ENCODE measurements around the gene USP15. TPM values are rescaled to one million over a fixed set of nuclear protein-coding genes. Genes with fewer than 3 reads are reported as not detected.

Gene USP15
- total RNA-seq, 3 donors from 2014 or later (not counting 1 experiment from before 2014, with no cell fraction given): 188 to 251 (median 197) TPM

GRCh38 chr12:62214846-62215245, 45.4 kb upstream of the USP15 start:
- DNase-seq: no peak
- H3K36me3 ChIP-seq (ENCODE audit: control insufficient read depth, insufficient read depth, low read length): no peaks in the 10 kb centered on the region
- H3K4me1 ChIP-seq (ENCODE audit: control insufficient read depth, insufficient read depth, low read length): no peaks in the 10 kb centered on the region
- Mint-ChIP-seq H3K9me3 (no peaks in the 10 kb centered on the region), H3K36me3 (no peaks in the 10 kb centered on the region), H3K27ac (no peak overlapping the region), H3K27me3 (ENCODE audit: low read depth in 2 of 2) (peaks cover 3 to 13% of the 10 kb centered on the region in 2 donors), H3K4me1 (peaks cover 9 to 15% of the 10 kb centered on the region in 2 donors), H3K4me3 (no peak overlapping the region)
- intact Hi-C loops (cut with micrococcal nuclease): no loop called here
- no peaks in the 10 kb centered on the region for H3K9me3 ChIP-seq (ENCODE audit: control insufficient read depth, insufficient read depth, low read length)
- no peak overlapping the region for H3K4me3 ChIP-seq (ENCODE audit: low read length)
- no peak for TF ChIP-seq CTCF (IDR thresholded peaks at IDR 0.05)
- peak in 1 of 3 donors; percentile 46 for ATAC-seq
- H3K27me3 ChIP-seq (ENCODE audit: control insufficient read depth, insufficient read depth, low read length): no peaks in the 10 kb centered on the region
- no peak overlapping the region for H3K27ac ChIP-seq (ENCODE audit: low read length)

- H3K4me1 Mint-ChIP-seq: peaks cover 4 to 11% of the 10 kb centered on the region in 2 donors
- WGBS (ENCODE audit: insufficient coverage): no CpG with 5 or more reads among the region's 2 CpGs
- H3K36me3 Mint-ChIP-seq: no peaks in the 10 kb centered on the region
- no peak overlapping the region for H3K27ac Mint-ChIP-seq
- Histone ChIP-seq H3K4me3 (ENCODE audit: low read length) (no peak overlapping the region), H3K36me3 (ENCODE audit: control insufficient read depth, insufficient read depth, low read length) (no peaks in the 10 kb centered on the region), H3K9me3 (ENCODE audit: control insufficient read depth, insufficient read depth, low read length) (no peaks in the 10 kb centered on the region), H3K4me1 (ENCODE audit: control insufficient read depth, insufficient read depth, low read length) (no peaks in the 10 kb centered on the region), H3K27me3 (ENCODE audit: control insufficient read depth, insufficient read depth, low read length) (no peaks in the 10 kb centered on the region), H3K27ac (ENCODE audit: low read length) (no peak overlapping the region)
- H3K27me3 Mint-ChIP-seq (ENCODE audit: low read depth in 2 of 2): peaks cover under 1 to 10% of the 10 kb centered on the region in 2 donors
- intact Hi-C loops (cut with micrococcal nuclease): no loop called here
- TF ChIP-seq CTCF (IDR thresholded peaks at IDR 0.05): no peak
- no peaks in the 10 kb centered on the region for H3K9me3 Mint-ChIP-seq
- DNase-seq: no peak
- H3K4me3 Mint-ChIP-seq: no peak overlapping the region
- ATAC-seq: no peak
These were observed 44.7 kb upstream of the USP15 start for GRCh38 chr12:62215506-62215905.

GRCh38 chr12:62217466-62218194, 42.6 kb upstream of the USP15 start:
- no peaks in the 10 kb centered on the region for H3K9me3 ChIP-seq (ENCODE audit: control insufficient read depth, insufficient read depth, low read length)
- no peak overlapping the region for H3K27ac Mint-ChIP-seq
- no peak for TF ChIP-seq CTCF (IDR thresholded peaks at IDR 0.05)
- H3K27me3 ChIP-seq (ENCODE audit: control insufficient read depth, insufficient read depth, low read length): no peaks in the 10 kb centered on the region
- peaks cover 0 to 7% of the 10 kb centered on the region in 2 donors for H3K27me3 Mint-ChIP-seq (ENCODE audit: low read depth in 2 of 2)
- H3K9me3 Mint-ChIP-seq: no peaks in the 10 kb centered on the region
- no peak for DNase-seq
- H3K4me1 ChIP-seq (ENCODE audit: control insufficient read depth, insufficient read depth, low read length): no peaks in the 10 kb centered on the region
- WGBS (ENCODE audit: insufficient coverage): 92% methylated on average over 5 of the region's 6 CpGs
- no peak overlapping the region for H3K4me3 ChIP-seq (ENCODE audit: low read length)
- no peak overlapping the region for H3K4me3 Mint-ChIP-seq
- peaks cover 3 to 9% of the 10 kb centered on the region in 2 donors for H3K4me1 Mint-ChIP-seq
- intact Hi-C loops (cut with micrococcal nuclease): no loop called here
- H3K36me3 Mint-ChIP-seq: no peaks in the 10 kb centered on the region
- no peaks in the 10 kb centered on the region for H3K36me3 ChIP-seq (ENCODE audit: control insufficient read depth, insufficient read depth, low read length)
- no peak overlapping the region for H3K27ac ChIP-seq (ENCODE audit: low read length)
- no peak for ATAC-seq

GRCh38 chr12:62221107-62221506, 39.1 kb upstream of the USP15 start:
- H3K4me1 ChIP-seq (ENCODE audit: control insufficient read depth, insufficient read depth, low read length): no peaks in the 10 kb centered on the region
- no peak for ATAC-seq
- no peak overlapping the region for H3K4me3 ChIP-seq (ENCODE audit: low read length)
- H3K9me3 Mint-ChIP-seq: no peaks in the 10 kb centered on the region
- H3K9me3 ChIP-seq (ENCODE audit: control insufficient read depth, insufficient read depth, low read length): no peaks in the 10 kb centered on the region
- H3K36me3 ChIP-seq (ENCODE audit: control insufficient read depth, insufficient read depth, low read length): no peaks in the 10 kb centered on the region
- H3K4me1 Mint-ChIP-seq: no peaks in the 10 kb centered on the region
- no peak overlapping the region for H3K4me3 Mint-ChIP-seq
- H3K27me3 ChIP-seq (ENCODE audit: control insufficient read depth, insufficient read depth, low read length): no peaks in the 10 kb centered on the region
- no peak for DNase-seq
- peaks cover 0 to 7% of the 10 kb centered on the region in 2 donors for H3K27me3 Mint-ChIP-seq (ENCODE audit: low read depth in 2 of 2)
- no peak overlapping the region for H3K27ac Mint-ChIP-seq
- TF ChIP-seq CTCF (IDR thresholded peaks at IDR 0.05): no peak
- intact Hi-C loops (cut with micrococcal nuclease): no loop called here
- H3K36me3 Mint-ChIP-seq: no peaks in the 10 kb centered on the region
- H3K27ac ChIP-seq (ENCODE audit: low read length): no peak overlapping the region
